Neural cell (in vitro differentiated cells): ENCODE measurements around the gene TRAPPC10. TPM values are rescaled to one million over a fixed set of nuclear protein-coding genes. Genes with fewer than 3 reads are reported as not detected.

Experiments used
- H2AFZ ChIP-seq: fragments of 200-600, 300-800 bp; sonication (generic), shearing (Covaris generic); 2 replicates; pipeline ENCODE4 v1.6.0; 2014; ENCODE audit warnings: low read depth, mild to moderate bottlenecking, antibody characterized with exemption, low read length, moderate library complexity
- H3F3A ChIP-seq: fragments of 200-600 bp; shearing (Covaris generic); 2 replicates; pipeline ENCODE4 v1.6.1; 2016; ENCODE audit warnings: mild to moderate bottlenecking, moderate library complexity, mixed read lengths, antibody characterized with exemption, low read length; ENCODE audit not compliant: insufficient read depth, poor library complexity, severe bottlenecking
- H3K27ac ChIP-seq: fragments of 200-600, 300-800 bp; sonication (generic), shearing (Covaris generic); 2 replicates; pipeline ENCODE4 v1.5.1; 2014; ENCODE audit warnings: mild to moderate bottlenecking, low read length, moderate library complexity
- H3K27me3 ChIP-seq: fragments of 300-800, 200-600 bp; sonication (generic), shearing (Covaris generic); 2 replicates; pipeline ENCODE4 v1.6.0; 2014; ENCODE audit warnings: mild to moderate bottlenecking, low read depth, low read length, moderate library complexity; ENCODE audit not compliant: insufficient read depth
- H3K36me3 ChIP-seq: fragments of 300-800, 200-600 bp; sonication (generic), shearing (Covaris generic); 2 replicates; pipeline ENCODE4 v1.5.1; 2014; ENCODE audit warnings: mild to moderate bottlenecking, antibody characterized with exemption, low read length, moderate library complexity; ENCODE audit not compliant: insufficient read depth
- H3K4me2 ChIP-seq: fragments of 300-800, 200-600 bp; sonication (generic), shearing (Covaris generic); 2 replicates; pipeline ENCODE4 v1.6.0; 2014; ENCODE audit warnings: mild to moderate bottlenecking, low read length
- H3K4me3 ChIP-seq: fragments of 300-800, 200-600 bp; sonication (generic), shearing (Covaris generic); 2 replicates; pipeline ENCODE4 v1.5.1; 2014; ENCODE audit warnings: mild to moderate bottlenecking, low read length, moderate library complexity
- H3K79me2 ChIP-seq: fragments of 200-600 bp; shearing (Covaris generic); replicated peaks from 2 replicates; pipeline ENCODE4 v1.6.0; 2014; ENCODE audit warnings: mild to moderate bottlenecking, low read length, moderate library complexity; ENCODE audit not compliant: insufficient read depth
- H3K9ac ChIP-seq: fragments of 300-800, 200-600 bp; sonication (generic), shearing (Covaris generic); 2 replicates; pipeline ENCODE4 v1.6.1; 2016; ENCODE audit warnings: mild to moderate bottlenecking, low read length, mixed read lengths
- H3K9me2 ChIP-seq: fragments of 200-600 bp; shearing (Covaris generic); 2 replicates; pipeline ENCODE4 v1.6.1; 2016; ENCODE audit warnings: mild to moderate bottlenecking, low read length, mixed read lengths; ENCODE audit not compliant: insufficient read depth
- H3K9me3 ChIP-seq: fragments of 200-600, 300-800 bp; sonication (generic), shearing (Covaris generic); 2 replicates; pipeline ENCODE4 v1.6.1; 2016; ENCODE audit warnings: mild to moderate bottlenecking, mixed run types, low read length, moderate library complexity, mixed read lengths
- H4K20me1 ChIP-seq: fragments of 200-600 bp; shearing (Covaris generic); 2 replicates; pipeline ENCODE4 v1.6.1; 2016; ENCODE audit warnings: mild to moderate bottlenecking, mixed run types; ENCODE audit not compliant: insufficient read depth
- CTCF ChIP-seq: fragments of 450-650 bp; IDR thresholded peaks from 2 replicates; pipeline ENCODE4 v1.5.1; 2014; ENCODE audit warnings: antibody characterized with exemption, mild to moderate bottlenecking, moderate library complexity; ENCODE audit not compliant: poor library complexity, severe bottlenecking
- EP300 ChIP-seq: fragments of 450-650 bp; conservative IDR thresholded peaks from 2 replicates; pipeline ENCODE4 v1.6.1; 2014; ENCODE audit warnings: antibody characterized with exemption, mild to moderate bottlenecking, moderate library complexity; ENCODE audit not compliant: poor library complexity, severe bottlenecking
- EZH2 ChIP-seq: fragments of 200-600, 300-800 bp; shearing (Covaris generic), sonication (generic); IDR thresholded peaks from 2 replicates; pipeline ENCODE4 v1.6.1; 2014; ENCODE audit warnings: antibody characterized with exemption, low read length, borderline replicate concordance, mild to moderate bottlenecking; ENCODE audit not compliant: insufficient read depth, poor library complexity, severe bottlenecking
- MXI1 ChIP-seq: fragments of 450-650 bp; conservative IDR thresholded peaks from 2 replicates; pipeline ENCODE4 v1.6.1; 2014; ENCODE audit warnings: antibody characterized with exemption, mild to moderate bottlenecking; ENCODE audit not compliant: poor library complexity, severe bottlenecking
- POLR2AphosphoS5 ChIP-seq: IDR thresholded peaks from 2 replicates; pipeline ENCODE4 v1.6.1; 2012
- RAD21 ChIP-seq: fragments of 450-650 bp; conservative IDR thresholded peaks from 2 replicates; pipeline ENCODE4 v1.6.1; 2014; ENCODE audit warnings: antibody characterized with exemption, mild to moderate bottlenecking, moderate library complexity
- REST ChIP-seq: IDR thresholded peaks from 2 replicates; pipeline ENCODE4 v1.6.1; 2012; ENCODE audit warnings: borderline replicate concordance
- SMC3 ChIP-seq: fragments of 450-650 bp; conservative IDR thresholded peaks from 2 replicates; pipeline ENCODE4 v1.6.1; 2014; ENCODE audit warnings: antibody characterized with exemption, mild to moderate bottlenecking, moderate library complexity; ENCODE audit not compliant: poor library complexity
- TAF1 ChIP-seq: IDR thresholded peaks from 2 replicates; pipeline ENCODE4 v1.6.1; 2012; ENCODE audit warnings: low read depth
- polyA plus RNA-seq: library from polyadenylated mRNA; depleted of rRNA; stranded (reverse); fragments of >200 nt; gene quantifications from 2 replicates; pipeline ENCODE4 v1.2.3, GENCODE V29; 2014

TRAPPC10 gene
- polyA plus RNA-seq, 1 donor from 2014 or later = 17.8 TPM

- H3F3A ChIP-seq = no peaks in the 10 kb centered on the region
- H3K9ac ChIP-seq = no peak overlapping the region
- H2AFZ ChIP-seq = no peak overlapping the region
- H3K36me3 ChIP-seq = no peaks in the 10 kb centered on the region
- no peaks in the 10 kb centered on the region for H3K9me3 ChIP-seq
- no peaks in the 10 kb centered on the region for H3K9me2 ChIP-seq
- H3K27me3 ChIP-seq = no peaks in the 10 kb centered on the region
- no peaks in the 10 kb centered on the region for H3K79me2 ChIP-seq
- H3K27ac ChIP-seq = no peak overlapping the region
- no peak overlapping the region for H3K4me2 ChIP-seq
- H3K4me3 ChIP-seq = no peak overlapping the region
- TF ChIP-seq MXI1 = no peak
- no peak for TF ChIP-seq POLR2AphosphoS5
- no peak for TF ChIP-seq TAF1
- no peak for TF ChIP-seq EZH2
- no peak for TF ChIP-seq SMC3
- TF ChIP-seq CTCF = no peak
- TF ChIP-seq EP300 = no peak
- no peak for TF ChIP-seq RAD21
- TF ChIP-seq REST = no peak
- no peaks in the 10 kb centered on the region for H4K20me1 ChIP-seq
These were observed 77.1 kb downstream of the TRAPPC10 start for GRCh38 chr21:44089001-44089911.

- H2AFZ ChIP-seq = no peak overlapping the region
- no peaks in the 10 kb centered on the region for H3K79me2 ChIP-seq
- no peaks in the 10 kb centered on the region for H3K9me2 ChIP-seq
- no peak overlapping the region for H3K9ac ChIP-seq
- no peak overlapping the region for H3K27ac ChIP-seq
- H3K27me3 ChIP-seq = no peaks in the 10 kb centered on the region
- TF ChIP-seq CTCF = no peak
- no peak for TF ChIP-seq SMC3
- TF ChIP-seq MXI1 = no peak
- no peak for TF ChIP-seq TAF1
- TF ChIP-seq POLR2AphosphoS5 = no peak
- TF ChIP-seq EP300 = no peak
- no peak for TF ChIP-seq EZH2
- no peak for TF ChIP-seq RAD21
- TF ChIP-seq REST = no peak
- H3K4me3 ChIP-seq = no peak overlapping the region
- H3K9me3 ChIP-seq = no peaks in the 10 kb centered on the region
- no peaks in the 10 kb centered on the region for H3F3A ChIP-seq
- no peak overlapping the region for H3K4me2 ChIP-seq
- H3K36me3 ChIP-seq = peaks cover 3% of the 10 kb centered on the region
- H4K20me1 ChIP-seq = no peaks in the 10 kb centered on the region
These were observed 78.2 kb downstream of the TRAPPC10 start for GRCh38 chr21:44090325-44090724.
